K562 (cell line): Measurements from ENCODE around the gene PPP2R2B. TPM values are rescaled to one million over a fixed set of nuclear protein-coding genes. Genes with fewer than 3 reads are reported as not detected.

ENCODE experiments used
- ATAC-seq: fragments of 200-7000 bp; cut with Tn5 transposase; 3 replicates; pipeline ENCODE4 v1.9.1; 2020; ENCODE audit warnings: moderate library complexity
- BruUV-seq: library from RNA; stranded (reverse); fragments of 400-500 nt; replicated peaks from 2 replicates; lab custom pipeline; 2021; lab: Mats Ljungman, UMichigan
- CTCF ChIA-PET: fragments of 300-600 bp; formaldehyde crosslinking; extraction: SDS; loops from one replicate; lab custom pipeline; 2021; ENCODE audit warnings: low intra/inter-chr PET ratio; lab: Yijun Ruan, JAX
- POLR2A ChIA-PET: fragments of 300-600, 350-650 bp; sonication (Branson Sonifier 250); formaldehyde crosslinking; extraction: SDS; loops from one replicate; lab custom pipeline; 2021; ENCODE audit warnings: antibody characterized with exemption, inconsistent platforms; lab: Yijun Ruan, JAX
- DNase-seq, 4 experiments: peaks; one replicate each; pipeline versions ENCODE4 v3.0.0 to v3.0.0-alpha.2; 2011 to 2018; ENCODE audit warnings: low spot score in 3 of 4, mixed read lengths in 3 of 4; ENCODE audit errors: extremely low read depth in 1 of 4
- FAIRE-seq: peaks from 2 replicates; lab custom pipeline; 2011; peaks lifted over from hg19 to GRCh38; lab: Jason Lieb, UNC
- H2AFZ ChIP-seq: 2 replicates; pipeline ENCODE4 v1.6.0; 2011; ENCODE audit warnings: low read depth, low read length, control low read depth, inconsistent platforms
- H3K27ac ChIP-seq: fragments of 200-600 bp; 3 replicates; pipeline ENCODE4 v1.8.0; 2011; ENCODE audit warnings: low read depth, mild to moderate bottlenecking, control low read depth, inconsistent platforms, low read length, moderate library complexity, mixed read lengths; ENCODE audit errors: extremely low read depth
- H3K27me3 ChIP-seq, 2 experiments: fragments of 300-600 bp in 1 of 2; 2 replicates in 1 of 2; 3 replicates in 1 of 2; pipeline versions ENCODE4 v1.6.0 to v1.8.0; 2011; ENCODE audit warnings: inconsistent platforms in 2 of 2, low read length in 2 of 2, mild to moderate bottlenecking in 1 of 2, mixed read lengths in 1 of 2, moderate library complexity in 1 of 2; ENCODE audit not compliant: control insufficient read depth in 2 of 2, insufficient read depth in 2 of 2
- H3K36me3 ChIP-seq: fragments of 300-600 bp; 3 replicates; pipeline ENCODE4 v1.8.0; 2011; ENCODE audit warnings: mild to moderate bottlenecking, low read length, inconsistent platforms; ENCODE audit not compliant: control insufficient read depth, insufficient read depth
- H3K4me1 ChIP-seq, 2 experiments: fragments of 200-600 bp in 1 of 2; replicated peaks in 1 of 2; 2 replicates in 1 of 2; 3 replicates in 1 of 2; pipeline versions ENCODE4 v1.5.1 to v1.8.0; 2011; ENCODE audit warnings: inconsistent platforms in 2 of 2, low read length in 2 of 2, mild to moderate bottlenecking in 1 of 2, mixed read lengths in 1 of 2, moderate library complexity in 1 of 2; ENCODE audit not compliant: control insufficient read depth in 2 of 2, insufficient read depth in 2 of 2
- H3K4me2 ChIP-seq: 2 replicates; pipeline ENCODE4 v1.6.1; 2011; ENCODE audit warnings: low read length, control low read depth, inconsistent platforms, mixed read lengths; ENCODE audit not compliant: insufficient read depth
- H3K4me3 ChIP-seq: fragments of 200-600 bp; sonication (generic), shearing (Covaris generic); 2 replicates; pipeline ENCODE4 v1.5.1; 2016; ENCODE audit warnings: control low read depth, inconsistent platforms
- H3K79me2 ChIP-seq: fragments of 200-600 bp; 3 replicates; pipeline ENCODE4 v1.8.0; 2011; ENCODE audit warnings: low read length, inconsistent platforms; ENCODE audit not compliant: control insufficient read depth, insufficient read depth
- H3K9ac ChIP-seq, 2 experiments: 2 replicates each; pipeline versions ENCODE4 v1.6.0 to v1.6.1; 2011; ENCODE audit warnings: low read depth in 2 of 2, low read length in 2 of 2, control low read depth in 1 of 2, inconsistent platforms in 1 of 2, mild to moderate bottlenecking in 1 of 2, mixed read lengths in 1 of 2; ENCODE audit not compliant: insufficient read depth in 1 of 2
- H3K9me1 ChIP-seq: one replicate; pipeline ENCODE4 v1.6.0; 2011; ENCODE audit warnings: inconsistent platforms, mild to moderate bottlenecking, low read length, moderate library complexity; ENCODE audit not compliant: control insufficient read depth, insufficient read depth
- H3K9me3 ChIP-seq: replicated peaks from 2 replicates; pipeline ENCODE4 v1.5.1; 2011; ENCODE audit warnings: low read depth, low read length, inconsistent platforms; ENCODE audit not compliant: control insufficient read depth, insufficient read depth
- H4K20me1 ChIP-seq: replicated peaks from 2 replicates; pipeline ENCODE4 v1.6.1; 2011; ENCODE audit warnings: low read length, inconsistent platforms, mixed read lengths; ENCODE audit not compliant: control insufficient read depth, insufficient read depth
- BMI1 ChIP-seq: fragments of 150-350 bp; IDR thresholded peaks from 2 replicates; pipeline ENCODE4 v1.6.1; 2014; ENCODE audit warnings: low read length
- CC2D1A ChIP-seq: fragments of 450-650 bp; IDR thresholded peaks from 2 replicates; pipeline ENCODE4 v1.6.1; 2017; ENCODE audit warnings: mild to moderate bottlenecking
- CREB3 ChIP-seq: fragments of 450-650 bp; conservative IDR thresholded peaks from 2 replicates; pipeline ENCODE4 v1.6.1; 2016; ENCODE audit warnings: missing genetic modification characterization, low read depth, mild to moderate bottlenecking, missing compliant biosample characterization, moderate library complexity
- FOXM1 ChIP-seq, 2 experiments: fragments of 450-650 bp in 1 of 2; sonication (generic) in 1 of 2; formaldehyde crosslinking in 1 of 2; IDR thresholded peaks; 2 replicates each; pipeline versions ENCODE4 v1.6.1 to v1.9.0; 2017 to 2022; ENCODE audit warnings: low read depth in 2 of 2, mild to moderate bottlenecking in 2 of 2, missing genetic modification reagents in 1 of 2, moderate library complexity in 1 of 2
- HDAC8 ChIP-seq: fragments of 450-650 bp; IDR thresholded peaks from 2 replicates; pipeline ENCODE4 v1.6.1; 2016; ENCODE audit warnings: mild to moderate bottlenecking, missing genetic modification characterization, moderate library complexity, missing compliant biosample characterization
- IRF2 ChIP-seq: sonication (generic); formaldehyde crosslinking; IDR thresholded peaks from 2 replicates; pipeline ENCODE4 v1.8.1; 2022; ENCODE audit warnings: mild to moderate bottlenecking, missing genetic modification reagents
- KAT2B ChIP-seq: IDR thresholded peaks from one replicate; pipeline ENCODE4 v1.6.1; 2012; ENCODE audit warnings: low read depth, mild to moderate bottlenecking, control low read depth, inconsistent platforms, low read length, moderate library complexity
- MYBL2 ChIP-seq, 2 experiments: fragments of 450-650 bp in 1 of 2; sonication (generic) in 1 of 2; formaldehyde crosslinking in 1 of 2; IDR thresholded peaks; 2 replicates each; pipeline versions ENCODE4 v1.6.1 to v1.8.1; 2017 to 2022; ENCODE audit warnings: borderline replicate concordance in 1 of 2, inconsistent platforms in 1 of 2, low read depth in 1 of 2, mild to moderate bottlenecking in 1 of 2, missing genetic modification reagents in 1 of 2, moderate library complexity in 1 of 2
- MYC ChIP-seq, 2 experiments: fragments of 250-450 bp in 1 of 2; sonication (Bioruptor Pico) in 1 of 2; IDR thresholded peaks; 2 replicates each; pipeline versions ENCODE4 v1.5.1 to v1.6.1; 2012 to 2021; ENCODE audit warnings: low read depth in 2 of 2, borderline replicate concordance in 1 of 2, improper control_type of control experiment in 1 of 2, low read length in 1 of 2, mild to moderate bottlenecking in 1 of 2, moderate library complexity in 1 of 2
- PURB ChIP-seq: sonication (generic); formaldehyde crosslinking; IDR thresholded peaks from 2 replicates; pipeline ENCODE4 v1.9.0; 2021; ENCODE audit warnings: low read depth, mild to moderate bottlenecking, missing genetic modification reagents
- RBM34 ChIP-seq: fragments of 200-400 bp; formaldehyde crosslinking; IDR thresholded peaks from 2 replicates; pipeline ENCODE4 v1.6.1; 2018; ENCODE audit warnings: low read length, borderline replicate concordance; ENCODE audit not compliant: insufficient read depth
- SREBF1 ChIP-seq: fragments of 150-350 bp; IDR thresholded peaks from 2 replicates; pipeline ENCODE4 v1.6.1; 2014; ENCODE audit warnings: antibody characterized with exemption, low read depth, low read length, borderline replicate concordance
- TGIF2 ChIP-seq: sonication (generic); formaldehyde crosslinking; IDR thresholded peaks from 2 replicates; pipeline ENCODE4 v1.8.1; 2022; ENCODE audit warnings: mild to moderate bottlenecking, missing genetic modification reagents, moderate library complexity
- ZNF184 ChIP-seq: sonication (generic); formaldehyde crosslinking; IDR thresholded peaks from 2 replicates; pipeline ENCODE4 v1.5.0; 2020; ENCODE audit warnings: missing genetic modification reagents
- ZNF583 ChIP-seq: fragments of 250-450 bp; sonication (Bioruptor Pico); IDR thresholded peaks from 2 replicates; pipeline ENCODE4 v1.4.0; 2020
- WGBS: fragments of 100-300 bp; shearing (Covaris generic); methylation state at CpG from one replicate; pipeline ENCODE4 v1.1.6; 2016; ENCODE audit warnings: low coverage, mixed read lengths; ENCODE audit not compliant: insufficient coverage; ENCODE audit errors: missing lambda C conversion rate; 5-methylcytosine and 5-hydroxymethylcytosine counted together
- in situ Hi-C: fragments of 300-500 bp; cut with MboI; formaldehyde crosslinking; loops from 4 replicates; pipeline ENCODE4 v1.15.0; 2018; ENCODE audit warnings: inconsistent platforms, mixed read lengths
- intact Hi-C: fragments of 100-400 bp; cut with micrococcal nuclease; formaldehyde crosslinking; loops from 2 replicates; pipeline ENCODE4 v1.14.2; 2022
- polyA plus RNA-seq, 8 experiments: library from polyadenylated mRNA; depleted of rRNA in 4 of 8; stranded (reverse) in 5 of 8; unstranded in 3 of 8; fragments of >200 nt; fragmentation: Nextera tagmentation in 2 of 8; fragmentation: Illumina TruSeq in 1 of 8; extraction: Ambion mirVana in 2 of 8; extraction: Trizol in 1 of 8; gene quantifications; 2 replicates each; pipeline versions ENCODE4 v1.2.1 to v1.2.3, GENCODE V29; 2011 to 2014; ENCODE audit warnings: inconsistent platforms in 1 of 8, missing spikeins in 1 of 8
- total RNA-seq, 7 experiments: library from RNA; depleted of rRNA in 6 of 7; stranded (reverse); fragments of >200 nt in 6 of 7; fragmentation: Illumina TruSeq in 2 of 7; extraction: Trizol in 2 of 7; gene quantifications; 2 replicates each; pipeline versions ENCODE4 v1.2.1 to v1.2.3, GENCODE V29; 2011 to 2021; ENCODE audit warnings: low replicate concordance in 1 of 7
- TF ChIP-seq, protein P1 (sequence below): sonication (generic); IDR thresholded peaks from 2 replicates; pipeline ENCODE4 v1.6.1; 2016

The PPP2R2B gene
- total and polyA plus RNA-seq, 9 of the 15 experiments (the other 6 are each of a cell fraction or from before 2014, with no cell fraction given), result not detected

- Histone ChIP-seq H3K4me3 (no peak overlapping the region), H3K79me2 (no peaks in the 10 kb centered on the region), H3K27me3 (no peaks in the 10 kb centered on the region), H2AFZ (no peak overlapping the region), H3K27ac (no peak overlapping the region), H3K36me3 (no peaks in the 10 kb centered on the region), H4K20me1 (no peaks in the 10 kb centered on the region), H3K9me1 (no peaks in the 10 kb centered on the region), H3K9me3 (no peaks in the 10 kb centered on the region), H3K9ac (no peak overlapping the region), H3K4me2 (no peak overlapping the region), H3K4me1 (no peaks in the 10 kb centered on the region)
- 0% methylated on average over 3 of the region's 3 CpGs for WGBS
- intact Hi-C loops, result no loop called here
- ATAC-seq (no peak), DNase-seq (no peak), FAIRE-seq (no peak)
- no TSS peak for BruUV-seq
- ChIA-PET POLR2A (interaction anchor here (0.9 kb wide), 1 partner anchor 36 kb away, joined by 3 read pairs; no protein-coding TSS in a partner anchor), CTCF (no interaction called here)
- in situ Hi-C loops, result no loop called here
- TF ChIP-seq CREB3 (tag), result no peak
- no peak for TF ChIP-seq HDAC8 (tag)
- TF ChIP-seq BMI1, result no peak
- no peak for TF ChIP-seq SREBF1
- TF ChIP-seq FOXM1 (IDR thresholded peaks at IDR 0.05; ENCODE audit: low read depth), result no peak
- no peak for TF ChIP-seq FOXM1 (CRISPR knock-in tag; IDR thresholded peaks at IDR 0.05; ENCODE audit: low read depth)
- TF ChIP-seq MYBL2 (IDR thresholded peaks at IDR 0.05; ENCODE audit: low read depth), result no peak
- TF ChIP-seq MYBL2 (CRISPR knock-in tag; IDR thresholded peaks at IDR 0.05; ENCODE audit: borderline replicate concordance), result no peak
- no peak for TF ChIP-seq RBM34
- TF ChIP-seq KAT2B, result no peak
- no peak for TF ChIP-seq IRF2 (CRISPR knock-in tag)
- TF ChIP-seq, protein P1, sequence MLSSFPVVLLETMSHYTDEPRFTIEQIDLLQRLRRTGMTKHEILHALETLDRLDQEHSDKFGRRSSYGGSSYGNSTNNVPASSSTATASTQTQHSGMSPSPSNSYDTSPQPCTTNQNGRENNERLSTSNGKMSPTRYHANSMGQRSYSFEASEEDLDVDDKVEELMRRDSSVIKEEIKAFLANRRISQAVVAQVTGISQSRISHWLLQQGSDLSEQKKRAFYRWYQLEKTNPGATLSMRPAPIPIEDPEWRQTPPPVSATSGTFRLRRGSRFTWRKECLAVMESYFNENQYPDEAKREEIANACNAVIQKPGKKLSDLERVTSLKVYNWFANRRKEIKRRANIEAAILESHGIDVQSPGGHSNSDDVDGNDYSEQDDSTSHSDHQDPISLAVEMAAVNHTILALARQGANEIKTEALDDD, result no peak
- no peak for TF ChIP-seq TGIF2 (CRISPR knock-in tag)
- no peak for TF ChIP-seq ZNF184
- TF ChIP-seq CC2D1A, result no peak
- TF ChIP-seq MYC (IDR thresholded peaks at IDR 0.05; ENCODE audit: low read depth, low read length), result no peak
- TF ChIP-seq MYC (CRISPR knock-in tag; IDR thresholded peaks at IDR 0.05; ENCODE audit: borderline replicate concordance, low read depth), result no peak
- TF ChIP-seq PURB (CRISPR knock-in tag), result no peak
- no peak for TF ChIP-seq ZNF583 (CRISPR knock-in tag)
Measured at GRCh38 chr5:146718609-146719008, 159.9 kb downstream of the PPP2R2B start.
